A673 (cell line): ENCODE data around the gene PTGES2. TPM values are rescaled to one million over a fixed set of nuclear protein-coding genes. Genes with fewer than 3 reads are reported as not detected.

Experiments used
- BruUV-seq: library from RNA; stranded (reverse); fragments of 400-500 nt; replicated peaks from 2 replicates; lab custom pipeline; 2021; lab: Mats Ljungman, UMichigan
- CTCF ChIA-PET: fragments of 300-600 bp; sonication (Branson Sonifier 250); formaldehyde crosslinking; loops from one replicate; lab custom pipeline; 2022; ENCODE audit warnings: antibody characterized with exemption; lab: Charles Lee
- POLR2A ChIA-PET: fragments of 300-600 bp; sonication (Branson Sonifier 250); formaldehyde crosslinking; loops from one replicate; lab custom pipeline; 2022; ENCODE audit warnings: antibody characterized with exemption; ENCODE audit not compliant: low non-redundant PET; lab: Charles Lee
- DNase-seq: peaks from one replicate; pipeline ENCODE4 v3.0.0-alpha.2; 2015; ENCODE audit warnings: low spot score
- H3K27ac ChIP-seq: fragments of 200-600 bp; sonication (generic); 2 replicates; pipeline ENCODE4 v1.5.1; 2016; ENCODE audit warnings: mixed run types, low read depth, mild to moderate bottlenecking, mixed read lengths, antibody characterized with exemption, low read length; ENCODE audit not compliant: poor library complexity, severe bottlenecking
- H3K27me3 ChIP-seq: fragments of 200-600 bp; sonication (generic); replicated peaks from 2 replicates; pipeline ENCODE4 v1.6.1; 2017; ENCODE audit warnings: mixed run types, low read depth, mild to moderate bottlenecking, mixed read lengths, antibody characterized with exemption, low read length; ENCODE audit not compliant: insufficient read depth, poor library complexity
- H3K36me3 ChIP-seq: fragments of 200-600 bp; sonication (generic); 2 replicates; pipeline ENCODE4 v1.6.1; 2016; ENCODE audit warnings: mixed run types, mild to moderate bottlenecking, mixed read lengths, antibody characterized with exemption, low read length; ENCODE audit not compliant: insufficient read depth, poor library complexity, severe bottlenecking
- H3K4me1 ChIP-seq: fragments of 200-600 bp; sonication (generic); 2 replicates; pipeline ENCODE4 v1.6.1; 2017; ENCODE audit warnings: mixed run types, mild to moderate bottlenecking, mixed read lengths, antibody characterized with exemption, low read length; ENCODE audit not compliant: insufficient read depth, poor library complexity, severe bottlenecking
- H3K4me3 ChIP-seq: fragments of 200-600 bp; sonication (generic); 2 replicates; pipeline ENCODE4 v1.5.1; 2016; ENCODE audit warnings: low read depth, mixed run types, mild to moderate bottlenecking, mixed read lengths, low read length; ENCODE audit not compliant: poor library complexity, severe bottlenecking
- H3K9me3 ChIP-seq: fragments of 200-600 bp; sonication (generic); 2 replicates; pipeline ENCODE4 v1.6.1; 2016; ENCODE audit warnings: mixed run types, low read depth, mild to moderate bottlenecking, mixed read lengths, antibody characterized with exemption, low read length; ENCODE audit not compliant: poor library complexity, severe bottlenecking
- EZH2 ChIP-seq: fragments of 200-600 bp; sonication (generic); IDR thresholded peaks from 2 replicates; pipeline ENCODE4 v1.6.1; 2017; ENCODE audit warnings: borderline replicate concordance, low read depth, mild to moderate bottlenecking, mixed read lengths, antibody characterized with exemption, low read length; ENCODE audit not compliant: poor library complexity, severe bottlenecking
- intact Hi-C: fragments of 100-400 bp; cut with micrococcal nuclease; formaldehyde crosslinking; loops from one replicate; pipeline ENCODE4 v1.10.0; 2022; ENCODE audit not compliant: unreplicated experiment
- total RNA-seq: library from RNA; stranded (reverse); gene quantifications from 2 replicates; pipeline ENCODE4 v1.2.3, GENCODE V29; 2021
- TF ChIP-seq, protein P1 (sequence below): fragments of 300-800, 200-600 bp; sonication (generic); conservative IDR thresholded peaks from 2 replicates; pipeline ENCODE4 v1.5.1; 2017; ENCODE audit warnings: low read depth, mild to moderate bottlenecking, antibody characterized with exemption, low read length, moderate library complexity, mixed read lengths

PTGES2 gene
- total RNA-seq, 1 experiment from 2014 or later: 122 TPM

DNA sequence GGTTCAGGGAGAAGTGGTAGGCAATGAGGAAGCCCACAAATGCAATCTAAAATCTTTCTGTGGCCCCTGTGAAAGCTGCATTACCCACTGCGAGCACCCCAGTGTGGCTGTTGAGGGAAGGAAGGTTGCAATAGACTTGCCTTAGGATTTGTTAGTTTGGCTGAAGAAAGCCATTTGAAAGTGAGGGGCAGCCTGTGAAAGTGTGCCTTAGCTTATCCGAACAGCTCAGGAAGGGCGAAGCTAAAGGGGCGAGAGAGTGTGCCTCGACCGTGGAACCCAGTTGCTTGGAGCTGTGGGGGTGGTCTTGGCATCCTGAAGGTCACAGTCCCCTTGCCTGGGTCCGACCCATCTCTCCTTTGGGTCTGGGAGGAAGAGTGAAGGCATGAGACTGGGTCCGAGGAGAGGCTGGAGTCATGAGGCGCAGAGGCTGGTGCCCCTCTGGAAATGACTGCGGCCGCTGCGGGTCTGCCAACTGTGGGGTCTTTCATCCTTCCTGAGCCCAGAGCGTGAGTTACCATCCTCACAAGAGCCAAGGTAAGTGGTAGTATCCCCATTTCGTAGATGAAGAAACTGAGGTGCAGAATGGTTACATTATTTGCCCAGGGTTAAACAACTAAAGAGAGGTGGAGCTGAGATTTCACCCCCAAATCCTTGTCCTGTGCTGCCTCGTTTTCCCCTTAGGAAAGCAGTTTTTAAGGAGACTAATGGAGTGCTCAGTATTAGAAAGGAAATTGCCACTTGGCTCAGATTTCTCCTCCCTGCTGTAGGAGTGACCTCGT is 35.1 kb downstream of the PTGES2 start:
- POLR2A ChIA-PET: no interaction called here
- no peaks in the 10 kb centered on the region for H3K36me3 ChIP-seq
- peak overlapping the region; percentile 63 for H3K27ac ChIP-seq

DNA sequence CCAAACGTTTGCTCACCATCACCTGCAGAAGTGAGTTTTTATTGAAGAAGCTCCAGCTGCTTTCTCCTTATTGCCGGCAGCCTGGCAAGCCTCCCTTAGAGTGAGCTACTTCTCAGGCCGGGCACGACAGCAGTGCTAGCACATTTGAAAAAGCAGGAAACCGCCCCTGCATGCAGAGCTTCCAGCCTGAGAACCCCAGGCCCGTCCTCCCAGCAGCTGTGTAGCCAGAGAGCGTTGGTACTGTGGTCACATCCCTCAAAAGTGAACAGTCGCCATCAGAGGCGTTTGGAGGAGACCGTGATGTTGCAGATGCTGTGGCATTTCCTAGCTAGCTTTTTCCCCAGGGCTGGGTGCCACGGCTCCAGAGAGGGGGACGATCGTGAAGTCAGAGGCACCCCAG is 36.0 kb downstream of the PTGES2 start:
- H3K27me3 ChIP-seq: no peaks in the 10 kb centered on the region
- peak overlapping the region; percentile 63 for H3K27ac ChIP-seq
- no peak for DNase-seq
- ChIA-PET POLR2A (interaction anchor here (0.7 kb wide), 1 partner anchor 13 kb away, joined by 5 read pairs; no protein-coding TSS in a partner anchor), CTCF (interaction anchor here (0.7 kb wide), 2 partner anchors 113 to 136 kb away, joined by 4 to 10 read pairs; no protein-coding TSS in a partner anchor)
- no peak overlapping the region for H3K4me3 ChIP-seq
- H3K9me3 ChIP-seq: no peaks in the 10 kb centered on the region
- H3K4me1 ChIP-seq: peaks cover 49% of the 10 kb centered on the region
- no peak for TF ChIP-seq EZH2
- TF ChIP-seq, protein P1, sequence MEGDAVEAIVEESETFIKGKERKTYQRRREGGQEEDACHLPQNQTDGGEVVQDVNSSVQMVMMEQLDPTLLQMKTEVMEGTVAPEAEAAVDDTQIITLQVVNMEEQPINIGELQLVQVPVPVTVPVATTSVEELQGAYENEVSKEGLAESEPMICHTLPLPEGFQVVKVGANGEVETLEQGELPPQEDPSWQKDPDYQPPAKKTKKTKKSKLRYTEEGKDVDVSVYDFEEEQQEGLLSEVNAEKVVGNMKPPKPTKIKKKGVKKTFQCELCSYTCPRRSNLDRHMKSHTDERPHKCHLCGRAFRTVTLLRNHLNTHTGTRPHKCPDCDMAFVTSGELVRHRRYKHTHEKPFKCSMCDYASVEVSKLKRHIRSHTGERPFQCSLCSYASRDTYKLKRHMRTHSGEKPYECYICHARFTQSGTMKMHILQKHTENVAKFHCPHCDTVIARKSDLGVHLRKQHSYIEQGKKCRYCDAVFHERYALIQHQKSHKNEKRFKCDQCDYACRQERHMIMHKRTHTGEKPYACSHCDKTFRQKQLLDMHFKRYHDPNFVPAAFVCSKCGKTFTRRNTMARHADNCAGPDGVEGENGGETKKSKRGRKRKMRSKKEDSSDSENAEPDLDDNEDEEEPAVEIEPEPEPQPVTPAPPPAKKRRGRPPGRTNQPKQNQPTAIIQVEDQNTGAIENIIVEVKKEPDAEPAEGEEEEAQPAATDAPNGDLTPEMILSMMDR: no peak
- intact Hi-C loops: no loop called here
- H3K36me3 ChIP-seq: no peaks in the 10 kb centered on the region
- BruUV-seq: no TSS peak

More for the DNA sequence above, 35.1 kb downstream of the PTGES2 start:
- intact Hi-C loops: no loop called here
- H3K4me1 ChIP-seq: peaks cover 49% of the 10 kb centered on the region
- DNase-seq: no peak
- BruUV-seq: no TSS peak
- CTCF ChIA-PET: interaction anchor here (1.3 kb wide), 1 partner anchor 25 kb away, joined by 6 read pairs; no protein-coding TSS in a partner anchor
- H3K27me3 ChIP-seq: no peaks in the 10 kb centered on the region
- TF ChIP-seq, protein P1: no peak
- no peak for TF ChIP-seq EZH2
- H3K4me3 ChIP-seq: no peak overlapping the region
- no peaks in the 10 kb centered on the region for H3K9me3 ChIP-seq

DNA sequence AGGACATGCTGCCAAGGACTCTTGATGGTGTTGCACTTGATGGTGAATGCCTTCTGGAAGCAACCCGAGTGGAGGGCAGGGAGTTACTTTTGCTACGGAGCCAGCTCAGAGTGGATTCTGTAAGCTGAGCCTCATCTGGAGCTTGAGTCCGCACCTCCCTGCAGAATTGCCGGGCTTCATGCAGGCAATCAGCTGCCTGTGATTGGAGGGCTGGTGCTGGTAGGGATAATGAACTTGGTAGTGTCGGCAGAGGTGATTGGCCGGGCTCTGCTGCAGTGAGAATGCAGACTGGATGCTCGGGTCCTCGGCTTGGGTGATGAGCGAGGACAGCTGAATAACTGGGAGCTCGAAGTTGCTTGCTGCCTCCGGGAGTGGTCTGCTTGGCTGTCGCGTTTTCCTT is 36.4 kb downstream of the PTGES2 start:
- no peaks in the 10 kb centered on the region for H3K27me3 ChIP-seq
- no peak overlapping the region for H3K4me3 ChIP-seq
- CTCF ChIA-PET: interaction anchor here (0.7 kb wide), 2 partner anchors 113 to 135 kb away, joined by 4 to 10 read pairs; no protein-coding TSS in a partner anchor
- H3K4me1 ChIP-seq: peaks cover 49% of the 10 kb centered on the region
- no peaks in the 10 kb centered on the region for H3K9me3 ChIP-seq
- intact Hi-C loops: no loop called here
- peak; percentile 82 for DNase-seq
- no TSS peak for BruUV-seq
- POLR2A ChIA-PET: interaction anchor here (0.7 kb wide), 1 partner anchor 12 kb away, joined by 5 read pairs; no protein-coding TSS in a partner anchor
- no peaks in the 10 kb centered on the region for H3K36me3 ChIP-seq
- H3K27ac ChIP-seq: peak overlapping the region; percentile 25
- TF ChIP-seq, protein P1: no peak
- TF ChIP-seq EZH2: no peak
